GM15510 (cell line): Measurements from ENCODE around the gene CTCFL.

ENCODE experiments used
- POLR2A ChIP-seq: IDR thresholded peaks from 3 replicates; pipeline ENCODE4 v1.6.1; 2011; ENCODE audit warnings: borderline replicate concordance; ENCODE audit not compliant: insufficient read length; ENCODE audit errors: extremely low read depth

The CTCFL gene

DNA sequence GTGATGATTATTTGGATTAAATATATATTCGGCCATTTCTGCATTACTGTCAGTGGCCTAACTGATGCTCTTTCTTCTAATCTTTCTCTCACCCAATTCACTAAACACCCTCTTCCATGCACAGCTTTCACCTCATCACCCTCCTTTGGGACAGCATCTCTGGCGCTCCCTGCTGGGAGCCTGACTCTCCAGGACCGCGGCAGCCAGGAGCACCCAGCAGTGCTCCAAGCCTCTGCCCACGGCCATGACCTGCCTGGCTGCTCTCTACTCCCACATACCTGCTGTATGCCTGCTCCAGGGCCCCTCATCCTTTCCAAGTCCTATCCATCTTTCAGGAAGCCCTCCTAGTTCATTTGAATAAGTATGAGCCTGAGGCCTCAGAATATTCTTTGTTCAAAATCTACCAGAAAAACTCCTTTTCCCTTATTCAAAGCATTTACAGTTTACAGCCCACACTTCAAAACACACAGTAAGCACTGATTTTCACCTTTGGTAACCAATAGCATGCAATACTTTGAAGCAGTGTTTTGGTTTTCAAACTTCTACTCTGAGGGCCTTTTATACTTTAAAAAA lies 15.2 kb downstream of the CTCFL start:
- no peak for TF ChIP-seq POLR2A

- no peak for TF ChIP-seq POLR2A
Measured at GRCh38 chr20:57508831-57509230, 16.1 kb downstream of the CTCFL start.

DNA sequence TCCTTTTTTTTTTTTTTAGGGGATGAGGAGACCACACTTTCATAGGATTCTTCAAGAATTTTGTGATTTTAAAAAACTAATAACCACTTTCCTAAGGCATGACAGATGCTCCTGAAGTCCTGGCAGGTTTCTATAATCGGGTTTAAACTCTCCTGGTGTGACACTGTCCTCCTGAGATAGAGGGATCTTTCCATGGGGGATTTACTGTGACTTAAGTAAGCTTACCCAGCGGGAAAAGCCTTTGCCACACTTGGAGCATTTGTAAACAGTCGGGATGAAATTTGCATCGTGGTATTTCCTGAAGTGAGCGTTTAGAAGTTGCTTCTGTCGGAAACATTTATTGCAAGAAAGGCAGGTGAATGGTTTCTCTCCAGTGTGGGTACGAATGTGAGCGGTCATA lies 16.6 kb downstream of the CTCFL start:
- TF ChIP-seq POLR2A, result no peak

- TF ChIP-seq POLR2A, result no peak
Measured at GRCh38 chr20:57507477-57507876, 17.5 kb downstream of the CTCFL start.

GRCh38 chr20:57505979-57506378 lies 19.0 kb downstream of the CTCFL start:
- TF ChIP-seq POLR2A, result no peak

- no peak for TF ChIP-seq POLR2A
Measured at GRCh38 chr20:57504411-57504810, 20.5 kb downstream of the CTCFL start.

DNA sequence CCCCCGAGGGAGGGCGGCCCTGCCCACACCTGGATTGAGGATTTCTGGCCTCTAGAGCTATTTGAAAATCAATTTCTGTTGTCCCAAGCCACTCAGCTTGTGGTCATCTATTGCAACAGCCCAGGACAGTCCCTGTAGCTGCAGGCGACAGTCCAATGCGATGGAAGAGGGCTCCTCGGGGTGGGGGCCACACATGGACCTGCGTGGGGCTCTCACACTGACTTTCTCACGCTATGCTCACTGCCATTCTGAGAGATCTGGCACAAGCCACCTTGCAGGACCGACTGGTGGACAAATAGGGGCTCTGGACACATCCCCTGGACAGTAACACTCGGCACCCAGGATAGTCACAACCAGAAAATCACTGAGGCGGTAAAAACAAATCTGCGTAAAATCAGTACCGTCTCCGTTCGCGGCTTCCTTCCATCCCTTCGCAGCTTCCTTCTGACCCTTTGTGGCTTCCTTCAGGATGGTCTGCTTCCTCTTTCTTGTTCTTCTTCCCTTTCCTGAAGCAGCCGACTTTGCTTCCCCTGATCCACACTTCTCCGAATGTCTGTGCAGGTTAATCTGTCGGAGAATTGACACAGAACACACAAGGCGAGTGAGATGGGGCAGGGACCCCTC lies 21.8 kb downstream of the CTCFL start:
- no peak for TF ChIP-seq POLR2A

- no peak for TF ChIP-seq POLR2A
Measured at GRCh38 chr20:57502336-57502700, 22.6 kb downstream of the CTCFL start.

GRCh38 chr20:57501461-57502335 lies 23.2 kb downstream of the CTCFL start:
- TF ChIP-seq POLR2A, result no peak

DNA sequence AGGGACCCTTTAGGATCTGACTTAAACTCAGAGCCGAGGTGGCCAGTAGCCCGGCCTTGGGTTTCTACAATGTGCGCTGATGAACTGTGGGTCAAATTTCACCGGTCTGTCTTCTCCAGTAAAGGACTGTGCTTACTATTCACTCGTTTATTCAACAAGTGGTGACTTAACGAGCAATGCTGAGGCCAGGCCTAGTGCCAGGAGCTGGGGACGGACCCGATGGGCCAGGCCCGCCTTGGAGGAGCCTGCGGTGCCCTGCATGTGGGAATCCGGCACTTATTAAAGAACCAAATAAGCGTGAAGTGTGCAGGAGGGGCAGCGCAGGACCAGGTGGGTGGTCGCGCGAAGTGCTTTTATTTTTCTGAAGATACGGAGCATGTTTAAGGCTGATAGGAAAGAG lies 24.0 kb downstream of the CTCFL start:
- no peak for TF ChIP-seq POLR2A

DNA sequence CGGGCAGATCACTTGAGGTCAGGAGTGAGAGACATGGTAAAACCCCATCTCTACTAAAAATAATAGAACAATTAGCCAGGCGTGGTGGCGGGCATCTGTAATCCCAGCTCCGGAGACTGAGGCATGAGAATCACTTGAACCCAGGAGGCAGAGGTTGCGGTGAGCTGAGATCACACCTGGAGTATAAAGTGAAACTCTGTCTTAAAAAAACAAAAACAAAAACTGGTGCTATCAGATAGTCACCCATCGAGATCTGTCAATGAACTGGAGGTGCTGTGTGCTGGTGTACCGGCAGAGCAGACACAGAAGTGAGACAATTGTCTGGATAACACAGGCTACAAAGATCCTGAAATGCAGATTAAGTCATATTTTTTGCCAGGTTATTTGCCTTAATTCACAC lies 24.7 kb downstream of the CTCFL start:
- TF ChIP-seq POLR2A, result no peak

- TF ChIP-seq POLR2A, result no peak
Measured at GRCh38 chr20:57499676-57500075, 25.3 kb downstream of the CTCFL start.

GRCh38 chr20:57498425-57499400 lies 26.2 kb downstream of the CTCFL start:
- no peak for TF ChIP-seq POLR2A

DNA sequence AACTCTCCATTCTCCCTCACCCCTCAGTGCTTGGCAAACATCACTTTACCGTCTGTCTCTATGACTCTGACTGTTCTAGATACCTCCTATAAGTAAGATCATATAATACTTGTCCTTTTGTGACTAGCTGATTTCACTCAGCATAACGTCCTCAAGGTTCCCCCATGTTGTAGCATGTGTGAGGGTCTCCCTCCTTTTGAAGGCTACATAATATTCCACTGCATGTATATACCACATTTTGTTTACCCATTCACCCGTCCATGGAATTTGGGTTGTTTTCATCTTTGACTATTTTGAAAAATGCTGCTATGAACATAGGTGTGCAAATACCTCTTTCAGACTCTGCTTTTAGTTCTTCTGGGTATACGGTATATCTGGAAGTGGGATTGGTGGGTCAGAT lies 28.3 kb downstream of the CTCFL start:
- no peak for TF ChIP-seq POLR2A

DNA sequence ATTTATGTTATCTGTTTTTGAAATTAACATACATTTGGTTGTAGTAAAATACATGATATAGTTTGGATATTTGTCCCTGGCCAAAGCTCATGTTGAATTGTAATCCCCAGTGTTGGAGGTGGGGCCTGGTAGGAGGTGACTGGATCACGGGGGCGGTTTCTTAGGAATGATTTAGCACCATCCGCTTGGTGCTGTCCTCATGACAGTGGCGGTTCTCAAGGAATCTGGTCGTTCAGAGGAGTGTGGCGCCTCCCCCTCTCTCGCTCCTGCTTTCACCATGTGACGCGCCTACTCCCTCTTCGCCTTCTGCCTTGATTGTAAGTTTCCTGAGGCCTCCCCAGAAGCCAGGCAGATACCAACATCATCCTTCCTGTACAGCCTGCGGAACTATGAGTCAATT lies 29.0 kb downstream of the CTCFL start:
- no peak for TF ChIP-seq POLR2A
